Activated CD8-positive, alpha-beta T cell treated with anti-CD3 and anti-CD28 coated beads for 36 hours (primary cell): Measurements from ENCODE around the gene FBXL14. TPM values are rescaled to one million over a fixed set of nuclear protein-coding genes. Genes with fewer than 3 reads are reported as not detected.

Experiments
- ATAC-seq: fragments of 200-7000 bp; cut with Tn5 transposase; one replicate; pipeline ENCODE4 v1.10.0; 2021; ENCODE audit warnings: mild to moderate bottlenecking, moderate library complexity
- CTCF ChIA-PET: fragments of 350-600 bp; sonication (Branson Sonifier 250); formaldehyde crosslinking; loops from one replicate; lab custom pipeline; 2021; ENCODE audit warnings: antibody characterized with exemption; lab: Charles Lee
- POLR2A ChIA-PET: fragments of 350-600 bp; sonication (Branson Sonifier 250); formaldehyde crosslinking; loops from one replicate; lab custom pipeline; 2021; ENCODE audit warnings: antibody characterized with exemption; lab: Charles Lee
- DNase-seq: peaks from one replicate; pipeline ENCODE4 v3.0.0-alpha.2; 2020
- H3K27ac Mint-ChIP-seq: one replicate; pipeline ENCODE4 v1.8.0; 2021; ENCODE audit warnings: mild to moderate bottlenecking, mixed read lengths
- H3K27me3 Mint-ChIP-seq: one replicate; pipeline ENCODE4 v1.8.0; 2021; ENCODE audit warnings: mixed read lengths
- H3K36me3 Mint-ChIP-seq: one replicate; pipeline ENCODE4 v1.8.0; 2021; ENCODE audit warnings: low read depth, mixed read lengths
- H3K4me1 Mint-ChIP-seq: one replicate; pipeline ENCODE4 v1.8.0; 2021; ENCODE audit warnings: low read depth, mixed read lengths
- H3K4me3 Mint-ChIP-seq: one replicate; pipeline ENCODE4 v1.8.0; 2021; ENCODE audit warnings: mild to moderate bottlenecking, moderate library complexity, mixed read lengths
- H3K9me3 Mint-ChIP-seq: one replicate; pipeline ENCODE4 v1.8.0; 2021; ENCODE audit warnings: mixed read lengths
- intact Hi-C: fragments of 100-400 bp; cut with micrococcal nuclease; formaldehyde crosslinking; loops from one replicate; pipeline ENCODE4 v1.10.0; 2022
- total RNA-seq, 2 experiments: library from RNA; stranded (reverse); gene quantifications; one replicate each; pipeline ENCODE4 v1.2.3, GENCODE V29; 2021
- TF ChIP-seq, protein P1 (sequence below): fragments of 200-600 bp; IDR thresholded peaks from one replicate; pipeline ENCODE4 v1.8.0; 2022; ENCODE audit warnings: antibody characterized with exemption, mild to moderate bottlenecking

Gene FBXL14
- total RNA-seq, 2 experiments from 2014 or later: 23.3 to 25.1 TPM

DNA sequence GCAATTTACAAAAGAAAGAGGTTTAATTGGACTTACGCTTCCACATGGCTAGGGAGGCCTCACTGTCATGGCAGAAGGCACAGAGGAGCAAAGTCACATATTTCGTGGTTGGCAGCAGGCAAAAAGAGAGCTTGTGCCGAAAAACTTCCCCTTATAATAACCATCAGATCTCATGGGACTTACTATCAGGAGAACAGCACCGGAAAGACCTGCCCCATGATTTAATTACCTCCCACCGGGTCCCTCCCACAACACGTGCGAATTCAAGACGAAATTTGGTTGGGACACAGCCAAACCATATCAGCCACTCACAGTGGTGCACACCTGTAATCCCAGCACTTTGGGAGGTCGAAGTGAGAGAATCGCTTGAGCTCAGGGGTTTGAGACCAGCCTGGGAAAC is 68.5 kb downstream of the FBXL14 start:
- no peak overlapping the region for H3K27ac Mint-ChIP-seq
- intact Hi-C loops: no loop called here
- peaks cover 52% of the 10 kb centered on the region for H3K27me3 Mint-ChIP-seq
- ATAC-seq: no peak
- no peak for DNase-seq
- TF ChIP-seq, protein P1, sequence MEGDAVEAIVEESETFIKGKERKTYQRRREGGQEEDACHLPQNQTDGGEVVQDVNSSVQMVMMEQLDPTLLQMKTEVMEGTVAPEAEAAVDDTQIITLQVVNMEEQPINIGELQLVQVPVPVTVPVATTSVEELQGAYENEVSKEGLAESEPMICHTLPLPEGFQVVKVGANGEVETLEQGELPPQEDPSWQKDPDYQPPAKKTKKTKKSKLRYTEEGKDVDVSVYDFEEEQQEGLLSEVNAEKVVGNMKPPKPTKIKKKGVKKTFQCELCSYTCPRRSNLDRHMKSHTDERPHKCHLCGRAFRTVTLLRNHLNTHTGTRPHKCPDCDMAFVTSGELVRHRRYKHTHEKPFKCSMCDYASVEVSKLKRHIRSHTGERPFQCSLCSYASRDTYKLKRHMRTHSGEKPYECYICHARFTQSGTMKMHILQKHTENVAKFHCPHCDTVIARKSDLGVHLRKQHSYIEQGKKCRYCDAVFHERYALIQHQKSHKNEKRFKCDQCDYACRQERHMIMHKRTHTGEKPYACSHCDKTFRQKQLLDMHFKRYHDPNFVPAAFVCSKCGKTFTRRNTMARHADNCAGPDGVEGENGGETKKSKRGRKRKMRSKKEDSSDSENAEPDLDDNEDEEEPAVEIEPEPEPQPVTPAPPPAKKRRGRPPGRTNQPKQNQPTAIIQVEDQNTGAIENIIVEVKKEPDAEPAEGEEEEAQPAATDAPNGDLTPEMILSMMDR: no peak
- H3K4me3 Mint-ChIP-seq: no peak overlapping the region
- CTCF ChIA-PET: interaction anchor here (0.7 kb wide), 1 partner anchor 9 kb away, joined by 3 read pairs; no protein-coding TSS in a partner anchor
- POLR2A ChIA-PET: no interaction called here
- H3K36me3 Mint-ChIP-seq: no peaks in the 10 kb centered on the region
- H3K9me3 Mint-ChIP-seq: no peaks in the 10 kb centered on the region
- H3K4me1 Mint-ChIP-seq: peaks cover 3% of the 10 kb centered on the region

DNA sequence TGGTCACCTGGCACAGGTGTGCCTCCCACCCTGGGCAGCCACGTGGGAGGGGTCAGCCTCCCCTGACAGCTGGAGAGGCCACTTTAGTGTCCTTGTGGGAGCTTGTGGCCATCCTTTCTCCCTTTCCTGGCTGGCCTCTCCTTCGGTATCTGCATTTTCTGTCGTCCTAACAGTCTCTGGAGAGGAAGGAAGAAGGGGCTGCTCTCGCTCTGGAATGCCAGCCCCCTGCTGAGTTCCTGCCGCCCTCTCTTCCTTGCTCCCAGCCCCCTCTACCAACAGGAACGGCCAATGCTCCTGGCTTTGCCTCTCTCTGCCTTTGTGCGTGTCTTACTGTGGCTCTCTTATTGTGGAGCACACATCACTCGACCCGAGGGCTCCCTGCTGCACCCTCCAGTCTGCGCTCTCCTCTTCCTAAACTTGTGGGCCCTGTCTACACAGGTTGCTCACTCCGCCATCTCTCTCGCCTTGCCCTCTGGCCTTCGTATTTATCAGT is 70.8 kb downstream of the FBXL14 start:
- CTCF ChIA-PET: no interaction called here
- no peaks in the 10 kb centered on the region for H3K36me3 Mint-ChIP-seq
- intact Hi-C loops: no loop called here
- no peak overlapping the region for H3K4me3 Mint-ChIP-seq
- H3K4me1 Mint-ChIP-seq: peaks cover 2% of the 10 kb centered on the region
- POLR2A ChIA-PET: no interaction called here
- H3K27me3 Mint-ChIP-seq: peaks cover 52% of the 10 kb centered on the region
- no peaks in the 10 kb centered on the region for H3K9me3 Mint-ChIP-seq
- TF ChIP-seq, protein P1: no peak
- DNase-seq (no peak), ATAC-seq (no peak)
- H3K27ac Mint-ChIP-seq: no peak overlapping the region

DNA sequence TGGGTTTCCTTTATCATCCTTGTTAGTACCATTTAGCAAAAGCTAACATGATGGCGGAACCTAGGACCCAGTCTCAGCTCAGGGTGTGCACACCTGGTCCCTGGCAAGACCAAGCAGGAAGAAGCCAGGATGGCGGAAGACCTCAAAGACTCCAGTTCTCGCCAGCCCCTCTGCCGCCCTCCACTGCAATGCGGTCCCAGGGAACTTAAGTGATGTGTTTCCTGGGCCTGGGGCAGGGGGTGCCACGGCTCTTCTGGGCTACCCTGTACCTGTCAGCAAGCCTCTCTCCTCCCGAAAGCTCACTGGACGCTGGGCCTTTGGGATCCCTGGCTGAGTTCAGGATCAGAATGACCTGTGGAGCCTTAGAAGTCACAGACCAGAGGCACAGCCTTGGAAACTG is 71.3 kb downstream of the FBXL14 start:
- intact Hi-C loops: no loop called here

DNA sequence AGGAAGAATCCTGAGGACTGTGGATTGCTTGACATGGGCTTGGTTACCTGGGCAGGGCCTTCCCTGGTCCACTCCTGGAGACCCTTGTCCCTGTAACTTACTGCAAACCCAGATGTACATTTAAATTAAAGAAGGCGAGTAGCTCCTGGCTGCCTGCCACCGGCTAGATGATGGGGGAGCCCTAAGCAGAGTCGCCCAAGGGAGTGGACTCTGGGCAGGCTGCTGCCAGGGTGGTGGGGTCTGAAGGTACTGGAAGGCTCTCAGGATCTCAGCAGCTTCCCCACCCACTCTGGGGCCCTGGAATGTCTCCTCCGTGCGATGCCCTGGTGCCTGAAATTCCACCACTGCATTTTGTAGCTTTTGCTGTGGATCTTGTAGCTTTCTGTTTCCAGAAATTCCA is 74.7 kb downstream of the FBXL14 start:
- H3K4me3 Mint-ChIP-seq: no peak overlapping the region
- no peak for DNase-seq
- H3K36me3 Mint-ChIP-seq: no peaks in the 10 kb centered on the region
- no peak overlapping the region for H3K27ac Mint-ChIP-seq
- H3K4me1 Mint-ChIP-seq: peaks cover 2% of the 10 kb centered on the region
- ATAC-seq: no peak
- intact Hi-C loops: no loop called here
- TF ChIP-seq, protein P1: no peak
- POLR2A ChIA-PET: no interaction called here
- CTCF ChIA-PET: interaction anchor here (0.8 kb wide), 1 partner anchor 46 kb away, joined by 3 read pairs; no protein-coding TSS in a partner anchor
- peaks cover 4% of the 10 kb centered on the region for H3K9me3 Mint-ChIP-seq
- H3K27me3 Mint-ChIP-seq: peaks cover 30% of the 10 kb centered on the region

More for the DNA sequence above, 71.3 kb downstream of the FBXL14 start:
- ChIA-PET POLR2A (no interaction called here), CTCF (no interaction called here)
- TF ChIP-seq, protein P1: no peak
- DNase-seq (no peak), ATAC-seq (no peak)
- Mint-ChIP-seq H3K9me3 (no peaks in the 10 kb centered on the region), H3K4me1 (peaks cover 2% of the 10 kb centered on the region), H3K27me3 (peaks cover 52% of the 10 kb centered on the region), H3K4me3 (no peak overlapping the region), H3K27ac (no peak overlapping the region), H3K36me3 (no peaks in the 10 kb centered on the region)

DNA sequence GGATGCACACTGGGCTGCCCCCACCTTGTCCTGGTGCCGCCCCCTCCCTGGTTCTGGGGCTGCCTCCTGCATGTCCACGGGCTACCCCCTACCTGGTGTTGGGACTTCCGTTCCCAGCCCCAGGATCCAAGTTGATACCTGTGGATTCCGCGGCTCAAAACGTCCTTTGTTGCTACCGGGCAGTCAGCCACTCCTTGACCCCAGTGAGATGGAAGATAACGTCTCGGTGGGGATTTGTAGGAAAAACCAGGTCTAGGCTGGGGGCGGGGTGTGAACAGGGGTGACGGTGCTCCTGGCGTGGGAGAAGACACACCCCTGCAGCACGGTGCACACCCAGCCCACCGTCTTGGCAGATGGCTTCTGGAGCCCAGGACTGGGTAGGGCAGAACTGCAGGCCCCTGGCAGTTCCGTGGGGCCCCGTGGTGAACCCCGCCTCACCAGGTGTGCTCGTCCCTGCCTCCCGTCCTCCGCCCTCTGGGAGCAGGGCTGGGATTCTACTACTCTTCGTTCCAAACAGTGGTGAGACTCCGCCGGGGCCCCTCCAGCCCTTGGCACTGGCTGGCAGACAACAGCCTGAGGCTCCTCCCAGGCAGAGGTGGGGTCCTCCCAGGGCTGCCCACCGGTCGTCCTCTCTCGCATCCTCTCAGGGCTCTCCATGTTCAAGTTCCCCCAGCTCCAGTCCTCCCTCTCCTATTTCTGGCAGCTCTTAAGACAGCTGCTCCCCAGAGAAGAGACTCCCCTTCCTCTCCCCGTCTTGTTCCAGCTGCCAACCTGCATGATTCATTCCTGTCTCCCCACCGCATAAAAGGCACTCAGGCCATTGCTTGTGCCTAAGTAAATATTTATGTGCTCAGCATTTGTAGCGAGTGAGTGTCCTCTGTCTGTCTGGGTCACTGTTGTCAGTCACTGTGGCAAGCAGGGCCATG is 75.5 kb downstream of the FBXL14 start:
- ChIA-PET POLR2A (interaction anchor here (0.5 kb wide), 1 partner anchor 371 kb away, joined by 3 read pairs; no protein-coding TSS in a partner anchor), CTCF (interaction anchor here (1.1 to 1.5 kb wide), 3 partner anchors 14 to 401 kb away, joined by 3 to 6 read pairs (median 4); no protein-coding TSS in a partner anchor)
- ATAC-seq (no peak), DNase-seq (no peak)
- TF ChIP-seq, protein P1: no peak
- intact Hi-C loops: no loop called here
- Mint-ChIP-seq H3K36me3 (no peaks in the 10 kb centered on the region), H3K27ac (no peak overlapping the region), H3K9me3 (peaks cover 4% of the 10 kb centered on the region), H3K4me3 (no peak overlapping the region), H3K4me1 (peaks cover 2% of the 10 kb centered on the region), H3K27me3 (peaks cover 23% of the 10 kb centered on the region)
